H9 (cell line): ENCODE data around the gene TCN1. TPM values are rescaled to one million over a fixed set of nuclear protein-coding genes. Genes with fewer than 3 reads are reported as not detected.
A peak's percentile ranks its signal among the peaks of the same experiment; 100 is the strongest.

Experiments
- DNase-seq: peaks from one replicate; pipeline ENCODE4 v3.0.0-alpha.2; 2017
- H2AFZ ChIP-seq: one replicate; pipeline ENCODE4 v1.6.1; 2013; ENCODE audit warnings: mild to moderate bottlenecking, low read length, control low read depth, moderate library complexity
- H2AK5ac ChIP-seq: 2 replicates; pipeline ENCODE4 v1.6.1; 2013; ENCODE audit warnings: low read length, control low read depth, mixed read lengths; ENCODE audit not compliant: insufficient read length
- H2BK120ac ChIP-seq: one replicate; pipeline ENCODE4 v1.6.1; 2013; ENCODE audit warnings: low read depth, mild to moderate bottlenecking, low read length, control low read depth, inconsistent platforms; ENCODE audit not compliant: poor library complexity, severe bottlenecking
- H2BK12ac ChIP-seq: 2 replicates; pipeline ENCODE4 v1.6.1; 2013; ENCODE audit warnings: low read length, control low read depth, mixed read lengths, low read depth; ENCODE audit not compliant: insufficient read length
- H2BK15ac ChIP-seq: 2 replicates; pipeline ENCODE4 v1.6.1; 2013; ENCODE audit warnings: low read depth, low read length, control low read depth
- H2BK20ac ChIP-seq: one replicate; pipeline ENCODE4 v1.6.1; 2013; ENCODE audit warnings: low read depth, mild to moderate bottlenecking, low read length, control low read depth, inconsistent platforms; ENCODE audit not compliant: poor library complexity, severe bottlenecking
- H2BK5ac ChIP-seq: 2 replicates; pipeline ENCODE4 v1.6.1; 2013; ENCODE audit warnings: low read length, control low read depth, mixed read lengths; ENCODE audit not compliant: insufficient read length
- H3K14ac ChIP-seq: 2 replicates; pipeline ENCODE4 v1.6.1; 2013; ENCODE audit warnings: low read length, control low read depth; ENCODE audit not compliant: insufficient read depth
- H3K18ac ChIP-seq: 2 replicates; pipeline ENCODE4 v1.6.1; 2013; ENCODE audit warnings: low read depth, mild to moderate bottlenecking, mixed read lengths, low read length, control low read depth; ENCODE audit not compliant: insufficient read length
- H3K23ac ChIP-seq: 2 replicates; pipeline ENCODE4 v1.6.1; 2013; ENCODE audit warnings: low read length, control low read depth, mixed read lengths, low read depth; ENCODE audit not compliant: insufficient read length
- H3K23me2 ChIP-seq: 2 replicates; pipeline ENCODE4 v1.6.1; 2013; ENCODE audit warnings: low read depth, mild to moderate bottlenecking, mixed read lengths, low read length, control low read depth; ENCODE audit not compliant: insufficient read length, poor library complexity, severe bottlenecking
- H3K27ac ChIP-seq: 2 replicates; pipeline ENCODE4 v1.5.1; 2013; ENCODE audit warnings: low read length, control low read depth, mixed read lengths, low read depth; ENCODE audit not compliant: insufficient read length
- H3K27me3 ChIP-seq: 2 replicates; pipeline ENCODE4 v1.6.1; 2013; ENCODE audit warnings: low read length, control low read depth, inconsistent platforms; ENCODE audit not compliant: insufficient read depth
- H3K4ac ChIP-seq: 2 replicates; pipeline ENCODE4 v1.6.1; 2013; ENCODE audit warnings: low read depth, mild to moderate bottlenecking, control low read depth, inconsistent platforms, low read length, moderate library complexity
- H3K4me1 ChIP-seq: 2 replicates; pipeline ENCODE4 v1.6.1; 2013; ENCODE audit warnings: low read length, control low read depth, inconsistent platforms; ENCODE audit not compliant: insufficient read depth
- H3K4me2 ChIP-seq: 2 replicates; pipeline ENCODE4 v1.6.1; 2013; ENCODE audit warnings: low read length, control low read depth, mixed read lengths; ENCODE audit not compliant: insufficient read length, insufficient read depth
- H3K56ac ChIP-seq: 2 replicates; pipeline ENCODE4 v1.6.1; 2013; ENCODE audit warnings: low read depth, mild to moderate bottlenecking, mixed read lengths, low read length, control low read depth; ENCODE audit not compliant: insufficient read length
- H3K79me1 ChIP-seq: 2 replicates; pipeline ENCODE4 v1.6.1; 2013; ENCODE audit warnings: low read depth, mild to moderate bottlenecking, moderate library complexity, low read length, control low read depth, inconsistent platforms; ENCODE audit not compliant: insufficient read depth, poor library complexity, severe bottlenecking
- H3K79me2 ChIP-seq: 2 replicates; pipeline ENCODE4 v1.6.1; 2013; ENCODE audit warnings: low read length, control low read depth, inconsistent platforms; ENCODE audit not compliant: insufficient read depth
- H3K9ac ChIP-seq: 2 replicates; pipeline ENCODE4 v1.6.1; 2013; ENCODE audit warnings: low read length, control low read depth, mixed read lengths; ENCODE audit not compliant: insufficient read length; ENCODE audit errors: extremely low read depth
- H3K9me3 ChIP-seq: one replicate; pipeline ENCODE4 v1.6.1; 2013; ENCODE audit warnings: low read depth, low read length, inconsistent platforms; ENCODE audit not compliant: control insufficient read depth
- H3T11ph ChIP-seq: one replicate; pipeline ENCODE4 v1.6.1; 2013; ENCODE audit warnings: mild to moderate bottlenecking, low read length, control low read depth, inconsistent platforms
- H4K20me1 ChIP-seq: one replicate; pipeline ENCODE4 v1.6.1; 2013; ENCODE audit not compliant: control insufficient read depth, insufficient read length, insufficient read depth
- H4K5ac ChIP-seq: 2 replicates; pipeline ENCODE4 v1.6.1; 2013; ENCODE audit warnings: low read depth, mild to moderate bottlenecking, mixed read lengths, low read length, control low read depth; ENCODE audit not compliant: insufficient read length
- H4K8ac ChIP-seq: replicated peaks from 2 replicates; pipeline ENCODE4 v1.6.1; 2013; ENCODE audit warnings: low read length, control low read depth, mixed read lengths, low read depth; ENCODE audit not compliant: insufficient read length
- H4K91ac ChIP-seq: 2 replicates; pipeline ENCODE4 v1.6.1; 2013; ENCODE audit warnings: low read depth, mild to moderate bottlenecking, moderate library complexity, mixed read lengths, low read length, control low read depth; ENCODE audit not compliant: insufficient read length
- H3K27ac Mint-ChIP-seq, 3 experiments: 2 replicates in 2 of 3; 3 replicates in 1 of 3; pipeline ENCODE4 v1.8.0; 2020 to 2021; ENCODE audit warnings: mixed read lengths in 3 of 3, mild to moderate bottlenecking in 1 of 3, moderate library complexity in 1 of 3
- H3K27me3 Mint-ChIP-seq: 2 replicates; pipeline ENCODE4 v1.8.0; 2021; ENCODE audit warnings: low read depth, mild to moderate bottlenecking, moderate library complexity, mixed read lengths
- H3K36me3 Mint-ChIP-seq, 3 experiments: 2 replicates in 2 of 3; 3 replicates in 1 of 3; pipeline ENCODE4 v1.8.0; 2020 to 2021; ENCODE audit warnings: low read depth in 3 of 3, mixed read lengths in 3 of 3; ENCODE audit not compliant: insufficient read depth in 1 of 3
- H3K4me1 Mint-ChIP-seq, 2 experiments: 2 replicates each; pipeline ENCODE4 v1.8.0; 2020; ENCODE audit warnings: mixed read lengths in 2 of 2
- H3K4me3 Mint-ChIP-seq, 2 experiments: 2 replicates in 1 of 2; 3 replicates in 1 of 2; pipeline ENCODE4 v1.8.0; 2020 to 2021; ENCODE audit warnings: mild to moderate bottlenecking in 2 of 2, mixed read lengths in 2 of 2, moderate library complexity in 1 of 2
- H3K9me3 Mint-ChIP-seq, 2 experiments: 2 replicates in 1 of 2; 3 replicates in 1 of 2; pipeline ENCODE4 v1.8.0; 2020; ENCODE audit warnings: mild to moderate bottlenecking in 2 of 2, mixed read lengths in 2 of 2, moderate library complexity in 1 of 2
- CTCF ChIP-seq: fragments of 200-600 bp; sonication (generic); conservative IDR thresholded peaks from 3 replicates; pipeline ENCODE4 v1.8.0; 2021; ENCODE audit warnings: antibody characterized with exemption, mild to moderate bottlenecking
- WGBS: extraction: QIAGEN DNeasy Blood & Tissue Kit; methylation state at CpG from one replicate; pipeline ENCODE4 v1.1.7; 2013; ENCODE audit warnings: missing lambda C conversion rate, low lambda C conversion rate, mixed read lengths; ENCODE audit not compliant: insufficient read length; ENCODE audit errors: extremely low coverage; 5-methylcytosine and 5-hydroxymethylcytosine counted together
- total RNA-seq: library from RNA; stranded (reverse); gene quantifications from 2 replicates; pipeline ENCODE4 v1.2.1, GENCODE V29; 2021

Gene TCN1
- total RNA-seq, 1 experiment from 2014 or later: not detected

- Histone ChIP-seq H3K79me1 (no peaks in the 10 kb centered on the region), H2AK5ac (no peak overlapping the region), H4K5ac (no peak overlapping the region), H2BK12ac (no peak overlapping the region), H3K23ac (no peak overlapping the region), H2BK15ac (no peak overlapping the region), H2BK120ac (no peak overlapping the region), H3K4me1 (no peaks in the 10 kb centered on the region; the same call in 1 of the 2 replicates), H3K56ac (no peak overlapping the region), H3K4me2 (no peak overlapping the region), H3K18ac (no peak overlapping the region), H3K14ac (no peak overlapping the region), H4K8ac (no peak overlapping the region), H3K27me3 (no peaks in the 10 kb centered on the region), H2AFZ (no peak overlapping the region), H3K23me2 (no peaks in the 10 kb centered on the region), H4K91ac (no peak overlapping the region), H3K27ac (no peak overlapping the region), H4K20me1 (no peaks in the 10 kb centered on the region), H2BK5ac (no peak overlapping the region), H3K79me2 (no peaks in the 10 kb centered on the region), H3T11ph (no peak overlapping the region), H2BK20ac (no peak overlapping the region), H3K9me3 (no peaks in the 10 kb centered on the region), H3K4ac (no peak overlapping the region), H3K9ac (no peak overlapping the region)
- Mint-ChIP-seq H3K36me3 (no peaks in the 10 kb centered on the region), H3K27ac (peak overlapping the region in 2 of 3 experiments; percentile 47 to 69; a peak in 1 of 7 replicates), H3K4me1 (peaks cover 9 to 14% of the 10 kb centered on the region in 2 experiments), H3K27me3 (no peaks in the 10 kb centered on the region), H3K4me3 (no peak overlapping the region), H3K9me3 (peaks cover 0 to 1% of the 10 kb centered on the region in 2 experiments; a peak in 1 of 5 replicates)
- peak; percentile 55 for DNase-seq
- no peak for TF ChIP-seq CTCF
- WGBS: no CpG with 5 or more reads among the region's 11 CpGs
Observed at GRCh38 chr11:59899532-59899931, 33.2 kb upstream of the TCN1 start.
